Heart left ventricle (tissue), 16 donors: ENCODE data around the gene BMPR1A. TPM values are rescaled to one million over a fixed set of nuclear protein-coding genes. Genes with fewer than 3 reads are reported as not detected.
A peak's percentile ranks its signal among the peaks of the same experiment; 100 is the strongest.
"Not testable (repeated sequence)": the region's sequence is repeated elsewhere in the genome, so short reads cannot be mapped to it uniquely, and the experiment has no call there.

Experiments
- ATAC-seq, 4 donors: fragments of 200-7000 bp; cut with Tn5 transposase; one replicate each; pipeline ENCODE4 v1.9.1; 2020 to 2022; ENCODE audit warnings: moderate library complexity in 4 of 4, mild to moderate bottlenecking in 3 of 4, moderate number of reproducible peaks in 1 of 4
- DNase-seq, 5 donors: peaks; one replicate each; pipeline ENCODE4 v3.0.0-alpha.2; 2020
- H3K27ac ChIP-seq, 12 donors: fragments of 200-600 bp; sonication (generic) in 4 of 12; one replicate each; pipeline versions ENCODE4 v1.5.0 to v1.8.0; 2016 to 2022; ENCODE audit warnings: mild to moderate bottlenecking in 2 of 12
- H3K27me3 ChIP-seq, 9 donors: fragments of 200-600 bp; sonication (generic) in 2 of 9; one replicate each; pipeline versions ENCODE4 v1.5.1 to v1.8.0; 2016 to 2022; ENCODE audit warnings: mild to moderate bottlenecking in 3 of 9
- H3K36me3 ChIP-seq, 9 donors: fragments of 200-600 bp; sonication (generic) in 2 of 9; one replicate each; pipeline versions ENCODE4 v1.5.0 to v1.8.0; 2018 to 2022; ENCODE audit warnings: mild to moderate bottlenecking in 2 of 9
- H3K4me1 ChIP-seq, 12 donors: fragments of 200-600 bp; sonication (generic) in 4 of 12; one replicate each; pipeline versions ENCODE4 v1.5.0 to v1.8.0; 2016 to 2022; ENCODE audit warnings: mild to moderate bottlenecking in 3 of 12
- H3K4me3 ChIP-seq, 12 donors: fragments of 200-600 bp; sonication (generic) in 4 of 12; one replicate each; pipeline versions ENCODE4 v1.5.0 to v1.8.0; 2017 to 2022; ENCODE audit warnings: mild to moderate bottlenecking in 9 of 12, moderate library complexity in 4 of 12
- H3K9me3 ChIP-seq, 12 donors: fragments of 200-600 bp; sonication (generic) in 4 of 12; one replicate each; pipeline versions ENCODE4 v1.5.0 to v1.8.0; 2016 to 2022; ENCODE audit warnings: mild to moderate bottlenecking in 1 of 12
- POLR2A ChIP-seq, 2 donors: fragments of 450-650 bp; IDR thresholded peaks; one replicate each; pipeline ENCODE4 v1.6.1; 2017; ENCODE audit warnings: antibody characterized with exemption in 2 of 2, mild to moderate bottlenecking in 2 of 2, moderate library complexity in 2 of 2
- WGBS, 4 donors: extraction: QIAGEN DNeasy Blood & Tissue Kit in 2 of 4; methylation state at CpG; one replicate each; pipeline versions ENCODE4 v1.1.5 to v1.1.7; 2013 to 2018; 5-methylcytosine and 5-hydroxymethylcytosine counted together
- intact Hi-C, 10 donors: fragments of 100-400 bp; cut with DNase I; formaldehyde crosslinking; loops; one replicate each; pipeline versions ENCODE4 v1.11.1 to v1.14.2; 2022
- polyA plus RNA-seq, 2 donors: library from polyadenylated mRNA; stranded (reverse); fragments of 200-250 nt; gene quantifications; one replicate each; pipeline ENCODE4 v1.2.3, GENCODE V29; 2013
- total RNA-seq, 9 donors: library from RNA; depleted of rRNA in 2 of 9; stranded (reverse); fragments of >200 nt in 2 of 9; fragmentation: NEBNext Ultra II Directional in 3 of 9; extraction: Animal tissue kit (Norgen Biotek cat#: 25700) in 3 of 9; gene quantifications; one replicate each; pipeline versions ENCODE4 v1.1.0 to v1.2.4, GENCODE V29; 2016 to 2023
- TF ChIP-seq, protein P1 (sequence below), 12 donors: fragments of 200-600 bp; sonication (generic) in 4 of 12; IDR thresholded peaks; one replicate each; pipeline versions ENCODE4 v1.5.0 to v1.8.0; 2018 to 2022; ENCODE audit warnings: antibody characterized with exemption in 12 of 12, mild to moderate bottlenecking in 5 of 12
- donor health status: ischemic (EF 13 %, LVEDD 7.1; RV severe dilation, severe dysfunction).
- donor health status: healthy with polysubstance abuse.
- donor health status: DM: no; HTN: yes; CAD: no.
- donor health status: DM: no; HTN: no; CAD: no.
- donor health status: ischemic (EF 25% LVEDD 6.9; RV normal size, moderate dysfunction).
- donor health status: ischemic (EF 25% LVEDD 5.7; RV mildly dilated, moderate dysfunction).
- donor health status: healthy.
- donor health status: DM: yes; HTN: yes; CAD: no.
- donor health status: ischemic (EF 35%, LVEDD 5.7; RV mildly dilated, moderate dysfunction).
- donor health status: nonischemic (EF 11% LVEDD 7.7; RV severe dilation, severe dysfunction).
- donor health status: DM: yes; HTN: yes; CAD: no.
- donor health status: PGD.
- donor health status: ischemic (EF 29% LVEDD 5.4; RV normal size, mild dysfunction).
- donor health status: nonischemic (EF 23%, LVEDD 6.1; RV moderate dilation, normal function).

BMPR1A gene
- total and polyA plus RNA-seq, 11 donors = 6.3 to 72.0 (median 40.1) TPM

DNA sequence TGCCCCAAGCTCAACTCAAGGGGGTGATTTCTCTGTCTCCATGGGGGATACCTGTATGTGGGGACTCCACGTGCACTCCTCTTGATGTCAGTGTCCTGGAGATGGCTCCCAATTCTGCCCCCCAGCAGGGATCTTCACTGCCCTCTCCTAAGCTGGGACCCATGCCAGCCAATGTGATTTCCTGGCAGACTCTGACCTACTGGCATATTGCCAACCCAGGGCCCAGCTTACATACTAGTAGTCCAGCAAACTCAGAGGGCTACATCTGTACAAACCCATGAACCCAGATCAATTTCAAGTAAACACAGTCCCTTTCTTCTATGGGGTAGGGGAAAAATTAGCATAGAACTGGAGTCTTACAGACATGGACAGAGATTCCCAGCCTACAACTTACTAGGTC lies 26.2 kb upstream of the BMPR1A start:
- Histone ChIP-seq H3K27ac (peak overlapping the region in 9 of 12 donors; percentile 23 to 94 (median 65)), H3K4me1 (peaks cover 0 to 84% (median 29%) of the 10 kb centered on the region in 12 donors), H3K4me3 (no peak overlapping the region), H3K27me3 (no peaks in the 10 kb centered on the region), H3K36me3 (peaks cover 0 to 64% (median 12%) of the 10 kb centered on the region in 9 donors), H3K9me3 (no peaks in the 10 kb centered on the region)
- intact Hi-C loops = loop anchor here in 1 of 10 donors (5.0 kb wide), 1 partner anchor 172 kb away; no protein-coding TSS in a partner anchor
- ATAC-seq (peak; percentile 17 to 50 (median 24)), DNase-seq (peak in 4 of 5 donors; percentile 60 to 76 (median 64))
- TF ChIP-seq, protein P1, sequence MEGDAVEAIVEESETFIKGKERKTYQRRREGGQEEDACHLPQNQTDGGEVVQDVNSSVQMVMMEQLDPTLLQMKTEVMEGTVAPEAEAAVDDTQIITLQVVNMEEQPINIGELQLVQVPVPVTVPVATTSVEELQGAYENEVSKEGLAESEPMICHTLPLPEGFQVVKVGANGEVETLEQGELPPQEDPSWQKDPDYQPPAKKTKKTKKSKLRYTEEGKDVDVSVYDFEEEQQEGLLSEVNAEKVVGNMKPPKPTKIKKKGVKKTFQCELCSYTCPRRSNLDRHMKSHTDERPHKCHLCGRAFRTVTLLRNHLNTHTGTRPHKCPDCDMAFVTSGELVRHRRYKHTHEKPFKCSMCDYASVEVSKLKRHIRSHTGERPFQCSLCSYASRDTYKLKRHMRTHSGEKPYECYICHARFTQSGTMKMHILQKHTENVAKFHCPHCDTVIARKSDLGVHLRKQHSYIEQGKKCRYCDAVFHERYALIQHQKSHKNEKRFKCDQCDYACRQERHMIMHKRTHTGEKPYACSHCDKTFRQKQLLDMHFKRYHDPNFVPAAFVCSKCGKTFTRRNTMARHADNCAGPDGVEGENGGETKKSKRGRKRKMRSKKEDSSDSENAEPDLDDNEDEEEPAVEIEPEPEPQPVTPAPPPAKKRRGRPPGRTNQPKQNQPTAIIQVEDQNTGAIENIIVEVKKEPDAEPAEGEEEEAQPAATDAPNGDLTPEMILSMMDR (IDR thresholded peaks at IDR 0.05) = no peak
- TF ChIP-seq POLR2A (IDR thresholded peaks at IDR 0.05) = no peak
- WGBS, 4 donors = 57 to 68% (median 59%) methylated on average over 1 of the region's 1 CpG

DNA sequence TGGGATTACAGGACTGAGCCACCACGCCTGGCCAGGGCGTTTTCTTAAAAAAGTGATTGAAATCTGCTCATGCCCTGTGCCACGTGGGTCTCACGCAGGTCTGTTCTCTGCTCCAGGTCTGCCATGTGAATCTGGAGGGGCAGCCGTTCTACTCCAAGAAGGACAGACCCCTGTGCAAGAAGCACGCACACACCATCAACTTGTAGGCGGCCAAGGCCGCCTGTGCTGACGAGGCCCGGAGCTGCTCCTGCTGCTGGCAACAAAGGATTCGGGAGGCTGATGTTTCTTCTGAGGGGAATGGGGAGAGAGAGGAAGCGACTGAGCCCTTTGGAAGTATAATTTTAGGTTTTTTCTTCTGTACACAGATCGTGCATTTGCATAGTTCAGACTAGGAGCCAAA lies 23.6 kb upstream of the BMPR1A start:
- intact Hi-C loops = loop anchor here in 1 of 10 donors (5.0 kb wide), 1 partner anchor 170 kb away; no protein-coding TSS in a partner anchor
- 45 to 62% (median 54%) methylated on average over 13 of the region's 13 CpGs for WGBS, 4 donors
- no peaks in the 10 kb centered on the region for H3K9me3 ChIP-seq

DNA sequence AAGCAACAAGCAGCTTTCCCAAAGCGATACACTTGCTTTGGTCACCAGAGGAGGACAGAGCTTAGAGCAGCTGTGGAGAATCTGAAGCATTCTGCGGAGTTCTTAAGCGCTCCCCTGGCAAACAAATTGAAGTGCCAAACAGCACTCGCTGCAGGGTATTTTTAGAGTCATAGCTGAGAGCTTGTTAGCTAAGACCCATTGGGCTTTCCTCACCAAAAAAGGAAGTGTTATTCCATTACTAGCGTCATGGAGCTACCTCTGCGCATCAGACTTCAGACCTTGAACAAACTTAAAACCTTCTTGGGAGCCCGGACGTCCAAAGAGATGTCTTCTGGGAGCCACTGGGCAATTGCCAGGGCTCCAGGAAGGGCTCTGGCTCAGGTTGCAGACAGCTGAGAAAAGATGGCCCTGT lies 23.2 kb upstream of the BMPR1A start:
- peaks cover 0 to 58% (median 27%) of the 10 kb centered on the region in 12 donors for H3K4me1 ChIP-seq
- H3K27ac ChIP-seq = peak overlapping the region; percentile 58 to 94 (median 90)
- peak in 4 of 5 donors; percentile 40 to 56 (median 50) for DNase-seq
- peak overlapping the region in 1 of 12 donors; percentile 19 for H3K4me3 ChIP-seq
- peaks cover 0 to 36% (median 4%) of the 10 kb centered on the region in 9 donors for H3K36me3 ChIP-seq
- no peaks in the 10 kb centered on the region for H3K9me3 ChIP-seq
- 35 to 50% (median 43%) methylated on average over 8 of the region's 8 CpGs for WGBS, 4 donors
- no peak for TF ChIP-seq POLR2A (IDR thresholded peaks at IDR 0.05)
- TF ChIP-seq, protein P1 (IDR thresholded peaks at IDR 0.05) = peak in 1 of 12 donors; percentile 14
- intact Hi-C loops = loop anchor here in 1 of 10 donors (5.0 kb wide), 1 partner anchor 169 kb away; no protein-coding TSS in a partner anchor
- peaks cover 0 to 7% (median 0%) of the 10 kb centered on the region in 9 donors for H3K27me3 ChIP-seq
- peak; percentile 60 to 70 (median 64) for ATAC-seq

More for the DNA sequence above, 23.6 kb upstream of the BMPR1A start:
- Histone ChIP-seq H3K4me1 (peaks cover 0 to 61% (median 27%) of the 10 kb centered on the region in 12 donors), H3K4me3 (peak overlapping the region in 1 of 12 donors; percentile 19), H3K27ac (peak overlapping the region; percentile 58 to 94 (median 90)), H3K36me3 (peaks cover 0 to 41% (median 9%) of the 10 kb centered on the region in 9 donors), H3K27me3 (peaks cover 0 to 7% (median 0%) of the 10 kb centered on the region in 9 donors)
- no peak for TF ChIP-seq POLR2A (IDR thresholded peaks at IDR 0.05)
- TF ChIP-seq, protein P1 (IDR thresholded peaks at IDR 0.05) = no peak
- peak; percentile 1 to 7 (median 2) for ATAC-seq
- no peak for DNase-seq

DNA sequence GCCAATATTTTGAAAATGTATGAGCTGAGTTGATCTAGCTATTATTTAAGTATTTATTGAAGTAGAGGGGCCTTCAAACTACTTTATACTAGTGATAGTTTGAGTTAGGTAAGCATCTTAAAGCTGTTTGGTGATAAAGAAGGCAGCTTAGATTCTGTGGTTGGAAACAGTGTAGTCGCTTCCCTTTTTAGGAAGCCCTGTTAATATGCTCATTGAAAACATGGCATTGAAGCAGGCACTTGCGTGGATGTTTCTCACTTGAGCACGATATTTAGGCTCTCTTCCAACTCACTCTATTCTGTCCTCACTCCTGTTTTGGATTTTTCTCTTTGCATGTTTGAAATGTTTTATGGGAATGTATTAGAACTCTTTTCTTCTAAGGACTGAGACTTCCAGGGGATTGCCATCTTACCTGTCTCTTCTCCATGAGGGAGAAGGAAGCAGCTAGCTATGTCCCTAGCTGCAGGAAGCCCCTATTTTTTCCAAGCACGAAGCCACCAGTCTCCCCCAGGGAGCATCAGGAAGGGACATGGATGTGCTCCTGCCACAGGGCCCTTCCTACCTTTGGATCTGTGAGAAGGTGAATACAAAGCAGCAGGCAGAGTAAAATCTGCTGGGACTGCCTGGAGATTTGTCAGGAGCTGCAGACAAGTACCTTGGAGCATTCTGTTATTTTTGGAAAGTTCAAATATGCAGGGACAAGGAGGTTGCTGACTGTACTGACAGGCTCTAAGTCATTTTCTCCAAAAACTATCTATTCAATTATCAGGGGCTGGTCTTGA lies 22.0 kb upstream of the BMPR1A start:
- H3K4me1 ChIP-seq = peaks cover 0 to 50% (median 27%) of the 10 kb centered on the region in 12 donors
- intact Hi-C loops = loop anchor here in 1 of 10 donors (5.0 kb wide), 1 partner anchor 168 kb away; no protein-coding TSS in a partner anchor
- TF ChIP-seq POLR2A (IDR thresholded peaks at IDR 0.05) = no peak
- TF ChIP-seq, protein P1 (IDR thresholded peaks at IDR 0.05) = no peak
- DNase-seq (no peak), ATAC-seq (no peak)
- H3K27ac ChIP-seq = peak overlapping the region; percentile 58 to 94 (median 90)
- WGBS, 4 donors = 32 to 50% (median 34%) methylated on average over 4 of the region's 4 CpGs
- peaks cover 0 to 25% (median 3%) of the 10 kb centered on the region in 9 donors for H3K36me3 ChIP-seq
- H3K27me3 ChIP-seq = peaks cover 0 to 7% (median 0%) of the 10 kb centered on the region in 9 donors
- H3K9me3 ChIP-seq = no peaks in the 10 kb centered on the region
- H3K4me3 ChIP-seq = no peak overlapping the region

DNA sequence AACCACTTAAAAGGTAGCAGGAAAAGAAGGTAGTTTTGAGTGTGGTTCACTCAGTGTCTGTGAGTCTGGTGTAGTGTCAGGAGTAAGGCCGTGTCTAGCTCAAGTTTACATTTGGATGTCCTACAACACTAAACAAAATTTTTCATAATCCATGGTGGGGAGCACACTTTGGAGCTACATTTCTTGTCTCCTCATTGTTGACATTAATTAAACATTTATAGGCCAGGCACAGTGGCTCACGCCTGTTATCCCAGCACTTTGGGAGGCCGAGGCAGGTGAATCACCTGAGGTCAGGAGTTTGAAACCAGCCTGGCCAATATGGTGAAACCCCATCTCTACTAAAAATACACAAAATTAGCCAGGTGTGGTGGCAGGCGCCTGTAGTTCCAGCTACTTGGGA lies 21.1 kb upstream of the BMPR1A start:
- ATAC-seq, DNase-seq, H3K9me3 ChIP-seq, H3K4me3 ChIP-seq, H3K27me3 ChIP-seq, intact Hi-C loops: not testable (repeated sequence)
- H3K4me1 ChIP-seq = peaks cover 0 to 41% (median 24%) of the 10 kb centered on the region in 12 donors
- peaks cover 0 to 23% (median 0%) of the 10 kb centered on the region in 9 donors for H3K36me3 ChIP-seq
- peak overlapping the region in 4 of 12 donors; percentile 13 to 94 (median 90) for H3K27ac ChIP-seq
- 86 to 96% (median 92%) methylated on average over 4 of the region's 4 CpGs for WGBS, 4 donors
